Body of pancreas (tissue), 4 donors: ENCODE data around the gene PPP1R26. TPM values are rescaled to one million over a fixed set of nuclear protein-coding genes. Genes with fewer than 3 reads are reported as not detected.

Experiments
- ATAC-seq: fragments of 150-250 bp; one replicate; pipeline ENCODE4 v1.9.1; 2016
- DNase-seq, 4 donors: peaks; one replicate each; pipeline ENCODE4 v3.0.0-alpha.2; 2019
- H3K27ac ChIP-seq, 4 donors: fragments of 200-600 bp; sonication (generic); 1 replicate in 3 of 4; 2 replicates in 1 of 4; pipeline versions ENCODE4 v1.5.1 to v1.6.1; 2016 to 2019; ENCODE audit warnings: mild to moderate bottlenecking in 1 of 4, mixed read lengths in 1 of 4, moderate library complexity in 1 of 4
- H3K27me3 ChIP-seq, 2 donors: fragments of 200-600 bp; sonication (generic); one replicate each; pipeline ENCODE4 v1.6.0; 2016; ENCODE audit warnings: mild to moderate bottlenecking in 1 of 2
- H3K36me3 ChIP-seq, 2 donors: fragments of 200-600 bp; sonication (generic); replicated peaks in 1 of 2; 2 replicates each; pipeline ENCODE4 v1.5.1; 2016; ENCODE audit warnings: low read depth in 2 of 2; ENCODE audit not compliant: insufficient read depth in 1 of 2
- H3K4me1 ChIP-seq: fragments of 200-600 bp; sonication (generic); one replicate; pipeline ENCODE4 v1.6.0; 2016
- H3K4me3 ChIP-seq, 2 donors: fragments of 200-600 bp; sonication (generic); 1 replicate in 1 of 2; 2 replicates in 1 of 2; pipeline ENCODE4 v1.5.1; 2016 to 2019
- H3K9me3 ChIP-seq, 3 donors: fragments of 200-600 bp; sonication (generic); 1 replicate in 2 of 3; 2 replicates in 1 of 3; pipeline ENCODE4 v1.5.1; 2016
- CTCF ChIP-seq, 7 experiments: fragments of 450-650 bp in 4 of 7; fragments of 200-600 bp in 3 of 7; sonication (generic) in 3 of 7; IDR thresholded peaks; one replicate each; pipeline ENCODE4 v1.5.1; 2016 to 2019; ENCODE audit warnings: antibody characterized with exemption in 7 of 7
- POLR2A ChIP-seq, 3 donors: fragments of 450-650 bp; IDR thresholded peaks; one replicate each; pipeline ENCODE4 v1.6.1; 2016; ENCODE audit warnings: antibody characterized with exemption in 3 of 3, mild to moderate bottlenecking in 2 of 3
- WGBS, 2 donors: methylation state at CpG; one replicate each; pipeline ENCODE4 v1.1.5; 2017; 5-methylcytosine and 5-hydroxymethylcytosine counted together
- intact Hi-C: fragments of 100-400 bp; cut with DNase I; formaldehyde crosslinking; loops from one replicate; pipeline ENCODE4 v1.15.1; 2023
- total RNA-seq, 2 donors: library from RNA; depleted of rRNA; stranded (reverse); fragments of >200 nt; gene quantifications; one replicate each; pipeline ENCODE4 v1.1.0, GENCODE V29; 2016

Gene PPP1R26
- total RNA-seq, 2 donors from 2014 or later, result 17.8 to 17.9 TPM

- intact Hi-C loops, result no loop called here
- H3K9me3 ChIP-seq, result no peaks in the 10 kb centered on the region
- H3K4me3 ChIP-seq, result peak overlapping the region; percentile 94 to 96
- peaks cover 7 to 10% of the 10 kb centered on the region in 2 donors for H3K36me3 ChIP-seq
- ATAC-seq (peak; percentile 85), DNase-seq (peak; percentile 96 to 97 (median 96))
- H3K4me1 ChIP-seq, result peaks cover 32% of the 10 kb centered on the region
- TF ChIP-seq POLR2A (IDR thresholded peaks at IDR 0.05) (peak in 2 of 3 donors; percentile 60 to 62), CTCF (IDR thresholded peaks at IDR 0.05) (peak in 1 of 7 experiments; percentile 30)
- no peaks in the 10 kb centered on the region for H3K27me3 ChIP-seq
- WGBS, 2 donors, result 0% methylated on average over 14 to 56 of the region's 58 CpGs
- peak overlapping the region; percentile 60 to 89 (median 74) for H3K27ac ChIP-seq
Measured at GRCh38 chr9:135499326-135500070, 19.9 kb downstream of the PPP1R26 start.

GRCh38 chr9:135500071-135500524 is 20.5 kb downstream of the PPP1R26 start:
- DNase-seq (no peak), ATAC-seq (peak; percentile 22)
- WGBS, 2 donors, result 0% methylated on average over 6 to 25 of the region's 29 CpGs
- Histone ChIP-seq H3K27ac (peak overlapping the region; percentile 60 to 89 (median 74)), H3K4me1 (peaks cover 32% of the 10 kb centered on the region), H3K27me3 (no peaks in the 10 kb centered on the region), H3K36me3 (peaks cover 7 to 10% of the 10 kb centered on the region in 2 donors), H3K4me3 (peak overlapping the region; percentile 94 to 96), H3K9me3 (no peaks in the 10 kb centered on the region)
- intact Hi-C loops, result no loop called here
- no peak for TF ChIP-seq CTCF (IDR thresholded peaks at IDR 0.05)
- TF ChIP-seq POLR2A (IDR thresholded peaks at IDR 0.05), result no peak

GRCh38 chr9:135500525-135501260 is 21.1 kb downstream of the PPP1R26 start, which contains the start of gene MRPS2:
MRPS2 (plus strand) TSS chr9:135500682; CDS start chr9:135500711, 29 bp downstream.
- Histone ChIP-seq H3K27ac (peak within 1 kb of the TSS; percentile 60 to 89 (median 74)), H3K4me3 (peak within 1 kb of the TSS; percentile 94 to 96), H3K27me3 (no peaks in the 10 kb centered on the region), H3K4me1 (peaks cover 32% of the 10 kb centered on the region), H3K9me3 (no peaks in the 10 kb centered on the region), H3K36me3 (peaks cover 7 to 10% of the 10 kb centered on the region in 2 donors)
- DNase-seq (peak; percentile 86 to 88 (median 86)), ATAC-seq (peak; percentile 91)
- peak; percentile 45 to 69 (median 69) for TF ChIP-seq POLR2A (IDR thresholded peaks at IDR 0.05)
- peak; percentile 84 to 96 (median 92) for TF ChIP-seq CTCF (IDR thresholded peaks at IDR 0.05)
- intact Hi-C loops, result no loop called here
- 0 to 1% methylated on average over 15 to 78 of the region's 92 CpGs for WGBS, 2 donors

- intact Hi-C loops, result no loop called here
- no peak for TF ChIP-seq POLR2A (IDR thresholded peaks at IDR 0.05)
- ATAC-seq (no peak), DNase-seq (peak in 1 of 4 donors; percentile 58)
- Histone ChIP-seq H3K36me3 (peaks cover 7 to 10% of the 10 kb centered on the region in 2 donors), H3K9me3 (no peaks in the 10 kb centered on the region), H3K27me3 (no peaks in the 10 kb centered on the region), H3K4me1 (peaks cover 32% of the 10 kb centered on the region), H3K27ac (peak overlapping the region in 3 of 4 donors; percentile 67 to 89 (median 81)), H3K4me3 (peak overlapping the region; percentile 94 to 96)
- 42 to 48% methylated on average over 16 to 38 of the region's 38 CpGs for WGBS, 2 donors
Measured at GRCh38 chr9:135501261-135502167, 21.9 kb downstream of the PPP1R26 start.
